Suprapubic skin (tissue), 4 donors: Measurements from ENCODE around the gene CCDC87. TPM values are rescaled to one million over a fixed set of nuclear protein-coding genes. Genes with fewer than 3 reads are reported as not detected.
A peak's percentile ranks its signal among the peaks of the same experiment; 100 is the strongest.
"Not testable (repeated sequence)": the region's sequence is repeated elsewhere in the genome, so short reads cannot be mapped to it uniquely, and the experiment has no call there.

Source experiments
- DNase-seq, 2 donors: peaks; one replicate each; pipeline ENCODE4 v3.0.0-alpha.2; 2019; ENCODE audit warnings: low spot score in 2 of 2
- H3K27ac ChIP-seq: fragments of 200-600 bp; sonication (generic); one replicate; pipeline ENCODE4 v1.5.1; 2019
- H3K27me3 ChIP-seq: fragments of 200-600 bp; sonication (generic); one replicate; pipeline ENCODE4 v1.5.1; 2019
- H3K36me3 ChIP-seq: fragments of 200-600 bp; sonication (generic); one replicate; pipeline ENCODE4 v1.5.1; 2019
- H3K4me1 ChIP-seq: fragments of 200-600 bp; sonication (generic); one replicate; pipeline ENCODE4 v1.5.1; 2019
- H3K4me3 ChIP-seq: fragments of 200-600 bp; sonication (generic); one replicate; pipeline ENCODE4 v1.5.1; 2019; ENCODE audit warnings: mild to moderate bottlenecking
- H3K9me3 ChIP-seq: fragments of 200-600 bp; sonication (generic); one replicate; pipeline ENCODE4 v1.5.1; 2019
- EP300 ChIP-seq: sonication (generic); formaldehyde crosslinking; IDR thresholded peaks from one replicate; pipeline ENCODE4 v1.6.1; 2017; ENCODE audit warnings: antibody characterized with exemption
- POLR2A ChIP-seq, 2 donors: fragments of 450-650 bp; IDR thresholded peaks; one replicate each; pipeline ENCODE4 v1.6.1; 2017; ENCODE audit warnings: antibody characterized with exemption in 2 of 2, mild to moderate bottlenecking in 2 of 2, moderate library complexity in 2 of 2
- POLR2AphosphoS5 ChIP-seq, 3 donors: sonication (generic); formaldehyde crosslinking; IDR thresholded peaks; one replicate each; pipeline ENCODE4 v1.6.1; 2017; ENCODE audit warnings: antibody characterized with exemption in 3 of 3
- WGBS: methylation state at CpG from one replicate; pipeline ENCODE4 v1.1.5; 2018; 5-methylcytosine and 5-hydroxymethylcytosine counted together
- total RNA-seq, 4 donors: library from RNA; depleted of rRNA; stranded (reverse); fragments of >200 nt; gene quantifications; one replicate each; pipeline ENCODE4 v1.1.0, GENCODE V29; 2016
- TF ChIP-seq, protein P1 (sequence below), 2 donors: fragments of 200-600 bp in 1 of 2; fragments of 450-650 bp in 1 of 2; sonication (generic) in 1 of 2; IDR thresholded peaks; one replicate each; pipeline ENCODE4 v1.5.1; 2016 to 2019; ENCODE audit warnings: antibody characterized with exemption in 2 of 2, mild to moderate bottlenecking in 1 of 2, moderate library complexity in 1 of 2

CCDC87 gene
- total RNA-seq, 4 donors from 2014 or later: 0.30 to 0.55 TPM; not detected in 2

DNA sequence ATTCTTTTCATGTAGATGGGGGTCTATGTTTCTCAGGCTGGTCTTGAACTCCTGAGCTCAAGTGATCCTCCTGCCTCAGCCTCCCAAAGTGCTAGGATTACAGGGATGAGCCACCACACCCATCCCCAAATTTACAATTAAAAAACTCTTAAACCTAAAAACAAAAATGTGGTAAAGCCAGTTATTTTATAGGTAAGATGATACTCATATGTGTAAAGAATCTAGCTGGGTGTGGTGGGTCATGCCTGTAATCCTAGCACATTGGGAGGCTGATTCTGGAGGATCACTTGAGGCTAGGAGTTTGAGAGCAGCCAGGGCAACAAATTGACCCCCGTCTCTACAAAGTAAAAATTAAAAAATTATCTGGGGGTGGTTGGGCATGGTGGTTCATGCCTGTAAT lies 19.6 kb upstream of the CCDC87 start:
- WGBS: 93% methylated on average over 1 of the region's 1 CpG
- Histone ChIP-seq H3K9me3 (no peaks in the 10 kb centered on the region), H3K27ac (no peak overlapping the region), H3K36me3 (no peaks in the 10 kb centered on the region), H3K27me3 (no peaks in the 10 kb centered on the region), H3K4me3 (no peak overlapping the region), H3K4me1 (peaks cover 17% of the 10 kb centered on the region)
- TF ChIP-seq POLR2A (IDR thresholded peaks at IDR 0.05) (no peak), EP300 (no peak), POLR2AphosphoS5 (IDR thresholded peaks at IDR 0.05) (no peak)
- TF ChIP-seq, protein P1, sequence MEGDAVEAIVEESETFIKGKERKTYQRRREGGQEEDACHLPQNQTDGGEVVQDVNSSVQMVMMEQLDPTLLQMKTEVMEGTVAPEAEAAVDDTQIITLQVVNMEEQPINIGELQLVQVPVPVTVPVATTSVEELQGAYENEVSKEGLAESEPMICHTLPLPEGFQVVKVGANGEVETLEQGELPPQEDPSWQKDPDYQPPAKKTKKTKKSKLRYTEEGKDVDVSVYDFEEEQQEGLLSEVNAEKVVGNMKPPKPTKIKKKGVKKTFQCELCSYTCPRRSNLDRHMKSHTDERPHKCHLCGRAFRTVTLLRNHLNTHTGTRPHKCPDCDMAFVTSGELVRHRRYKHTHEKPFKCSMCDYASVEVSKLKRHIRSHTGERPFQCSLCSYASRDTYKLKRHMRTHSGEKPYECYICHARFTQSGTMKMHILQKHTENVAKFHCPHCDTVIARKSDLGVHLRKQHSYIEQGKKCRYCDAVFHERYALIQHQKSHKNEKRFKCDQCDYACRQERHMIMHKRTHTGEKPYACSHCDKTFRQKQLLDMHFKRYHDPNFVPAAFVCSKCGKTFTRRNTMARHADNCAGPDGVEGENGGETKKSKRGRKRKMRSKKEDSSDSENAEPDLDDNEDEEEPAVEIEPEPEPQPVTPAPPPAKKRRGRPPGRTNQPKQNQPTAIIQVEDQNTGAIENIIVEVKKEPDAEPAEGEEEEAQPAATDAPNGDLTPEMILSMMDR (IDR thresholded peaks at IDR 0.05): no peak
- no peak for DNase-seq

DNA sequence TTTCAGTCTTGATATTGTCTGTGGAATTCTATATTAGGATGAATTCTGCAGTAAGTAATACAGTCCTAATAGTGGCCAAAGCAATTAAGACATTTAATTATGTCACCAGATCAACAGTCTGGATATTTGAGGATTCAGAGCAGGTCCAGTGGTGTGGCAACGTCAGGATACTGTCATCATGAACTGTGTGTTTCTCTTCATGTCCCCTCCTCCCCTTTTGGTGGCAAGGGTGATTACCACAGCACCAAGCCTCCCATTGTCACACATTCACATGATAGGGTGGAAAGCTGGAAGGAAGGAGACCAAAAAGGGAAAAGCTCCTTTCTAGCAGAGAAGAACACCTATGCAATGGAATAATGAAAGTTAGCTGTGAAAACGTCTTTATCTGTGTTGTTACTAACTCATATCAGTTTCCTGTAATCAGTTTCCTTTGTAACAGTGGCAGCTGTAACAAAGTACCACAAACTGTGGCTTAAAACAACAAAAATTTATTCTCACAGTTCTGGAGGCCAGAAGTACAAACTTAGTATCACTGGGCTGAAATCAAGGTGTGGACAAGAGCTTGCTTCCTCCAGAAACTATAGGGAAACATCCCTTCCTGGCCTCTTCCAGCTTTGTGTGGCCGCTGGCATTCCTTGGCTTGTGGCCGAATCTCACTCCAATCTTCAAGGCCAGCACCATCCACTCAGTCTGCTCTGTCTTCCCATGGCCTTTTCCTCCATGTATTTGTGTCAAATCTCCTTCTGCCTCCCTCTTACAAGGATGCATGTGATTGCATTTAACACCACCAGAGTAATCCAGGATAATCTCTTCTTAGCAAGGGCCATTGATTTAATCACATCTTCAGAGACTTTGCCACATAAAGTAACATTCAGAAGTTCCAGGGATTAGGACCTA lies 17.1 kb upstream of the CCDC87 start:
- no peaks in the 10 kb centered on the region for H3K9me3 ChIP-seq
- peaks cover 14% of the 10 kb centered on the region for H3K36me3 ChIP-seq
- peaks cover 17% of the 10 kb centered on the region for H3K4me1 ChIP-seq
- no peak overlapping the region for H3K27ac ChIP-seq
- H3K27me3 ChIP-seq: no peaks in the 10 kb centered on the region
- DNase-seq: no peak
- H3K4me3 ChIP-seq: no peak overlapping the region
- TF ChIP-seq EP300: no peak
- no peak for TF ChIP-seq POLR2A (IDR thresholded peaks at IDR 0.05)
- WGBS: 79% methylated on average over 4 of the region's 4 CpGs

DNA sequence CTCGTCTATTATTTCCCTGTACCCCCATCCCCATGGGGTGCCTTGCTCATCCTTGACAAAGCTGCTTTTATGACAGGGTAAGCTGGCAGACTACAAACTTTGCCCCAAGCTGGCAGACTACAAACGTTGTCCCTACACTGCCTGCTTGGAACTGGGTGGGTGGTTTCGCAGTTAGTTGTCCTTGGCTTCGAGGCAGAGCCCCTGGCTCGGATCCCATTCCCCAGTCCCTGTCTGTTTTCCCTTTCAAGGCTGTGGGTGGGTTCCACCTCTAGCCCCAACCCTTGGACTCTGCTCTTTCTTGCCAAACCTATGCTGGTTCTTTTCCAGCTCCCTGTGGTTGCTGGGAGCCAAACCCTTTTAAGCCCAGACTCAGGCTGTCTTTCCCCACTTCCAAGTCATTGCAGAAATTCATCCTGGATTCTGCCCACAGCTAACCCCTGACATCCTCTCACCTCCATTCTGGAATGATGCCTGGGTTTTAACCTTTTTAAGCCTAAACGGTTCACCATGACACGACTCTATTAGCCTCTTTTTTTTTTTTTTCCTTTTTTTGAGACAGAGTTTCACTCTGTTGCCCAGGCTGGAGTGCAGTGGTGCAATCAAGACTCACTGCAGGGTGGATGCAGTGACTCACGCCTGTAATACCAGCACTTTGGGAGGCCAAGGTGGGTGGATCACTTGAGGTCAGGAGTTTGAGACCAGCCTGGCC lies 14.4 kb upstream of the CCDC87 start:
- TF ChIP-seq EP300 (no peak), POLR2AphosphoS5 (IDR thresholded peaks at IDR 0.05) (peak in 1 of 3 donors; percentile 20), POLR2A (IDR thresholded peaks at IDR 0.05) (no peak)
- TF ChIP-seq, protein P1 (IDR thresholded peaks at IDR 0.05): no peak
- H3K27ac ChIP-seq: peak overlapping the region; percentile 61
- WGBS: 34% methylated on average over 8 of the region's 8 CpGs
- no peak overlapping the region for H3K4me3 ChIP-seq
- H3K36me3 ChIP-seq: peaks cover 23% of the 10 kb centered on the region
- no peaks in the 10 kb centered on the region for H3K27me3 ChIP-seq
- peaks cover 17% of the 10 kb centered on the region for H3K4me1 ChIP-seq
- H3K9me3 ChIP-seq: no peaks in the 10 kb centered on the region
- DNase-seq: peak; percentile 80 to 86

- peaks cover 23% of the 10 kb centered on the region for H3K36me3 ChIP-seq
- not testable (repeated sequence) for H3K27me3 ChIP-seq, H3K4me3 ChIP-seq, DNase-seq, H3K9me3 ChIP-seq
- 91% methylated on average over 3 of the region's 3 CpGs for WGBS
- H3K4me1 ChIP-seq: peaks cover 17% of the 10 kb centered on the region
- peak overlapping the region; percentile 61 for H3K27ac ChIP-seq
Measured at GRCh38 chr11:66606608-66607007, 13.7 kb upstream of the CCDC87 start.

DNA sequence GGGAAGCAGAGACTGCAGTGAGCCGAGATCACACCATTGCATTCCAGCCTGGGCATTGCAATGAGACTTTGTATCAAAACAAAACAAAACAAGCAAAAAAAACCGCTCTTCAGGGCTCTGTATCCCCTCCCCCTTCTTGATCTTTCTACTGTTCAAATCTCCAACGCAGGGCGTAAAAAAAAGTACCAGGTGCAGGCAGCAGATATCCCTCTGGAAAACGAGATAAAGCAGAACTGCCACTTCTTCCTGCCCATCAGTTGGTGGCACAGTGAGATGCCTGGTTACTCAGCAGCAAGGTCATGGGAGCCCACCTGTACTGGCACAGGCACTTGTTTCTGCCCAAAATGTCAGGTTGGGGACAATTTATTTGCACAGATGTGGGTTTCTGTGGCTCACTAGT lies 11.3 kb upstream of the CCDC87 start:
- WGBS: 81% methylated on average over 5 of the region's 5 CpGs
- Histone ChIP-seq H3K4me3 (no peak overlapping the region), H3K9me3 (no peaks in the 10 kb centered on the region), H3K4me1 (peaks cover 17% of the 10 kb centered on the region), H3K36me3 (peaks cover 40% of the 10 kb centered on the region), H3K27ac (no peak overlapping the region), H3K27me3 (no peaks in the 10 kb centered on the region)
- DNase-seq: no peak
- TF ChIP-seq POLR2A (IDR thresholded peaks at IDR 0.05): no peak

DNA sequence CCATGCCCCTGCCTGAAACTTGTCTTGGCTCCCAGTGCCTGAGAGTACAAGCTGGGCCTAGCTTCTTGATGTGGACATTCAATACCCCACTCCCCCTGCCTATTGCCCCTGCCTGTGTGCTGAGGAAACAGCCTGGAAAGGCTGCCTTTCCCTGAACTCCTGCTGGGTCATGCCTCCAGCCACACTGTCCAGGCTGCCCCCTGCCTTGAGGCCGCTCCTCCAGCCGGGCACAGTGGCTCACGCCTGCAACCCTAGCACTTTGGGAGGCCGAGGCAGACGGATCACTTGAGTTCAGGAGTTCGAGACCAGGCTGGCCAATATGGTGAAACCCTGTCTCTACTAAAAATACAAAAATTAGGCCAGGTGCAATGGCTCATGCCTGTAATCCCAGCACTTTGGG lies 10.2 kb upstream of the CCDC87 start:
- no peaks in the 10 kb centered on the region for H3K27me3 ChIP-seq
- peaks cover 42% of the 10 kb centered on the region for H3K36me3 ChIP-seq
- TF ChIP-seq, protein P1 (IDR thresholded peaks at IDR 0.05): no peak
- TF ChIP-seq POLR2A (IDR thresholded peaks at IDR 0.05): no peak
- no peak for TF ChIP-seq POLR2AphosphoS5 (IDR thresholded peaks at IDR 0.05)
- TF ChIP-seq EP300: no peak

More for the DNA sequence above, 10.2 kb upstream of the CCDC87 start:
- Histone ChIP-seq H3K27ac (no peak overlapping the region), H3K9me3 (no peaks in the 10 kb centered on the region), H3K4me3 (no peak overlapping the region), H3K4me1 (peaks cover 13% of the 10 kb centered on the region)
- DNase-seq: no peak
- WGBS: 88% methylated on average over 5 of the region's 6 CpGs
